Measurements from ENCODE around the gene DNAJC13.

The DNAJC13 gene

DNA sequence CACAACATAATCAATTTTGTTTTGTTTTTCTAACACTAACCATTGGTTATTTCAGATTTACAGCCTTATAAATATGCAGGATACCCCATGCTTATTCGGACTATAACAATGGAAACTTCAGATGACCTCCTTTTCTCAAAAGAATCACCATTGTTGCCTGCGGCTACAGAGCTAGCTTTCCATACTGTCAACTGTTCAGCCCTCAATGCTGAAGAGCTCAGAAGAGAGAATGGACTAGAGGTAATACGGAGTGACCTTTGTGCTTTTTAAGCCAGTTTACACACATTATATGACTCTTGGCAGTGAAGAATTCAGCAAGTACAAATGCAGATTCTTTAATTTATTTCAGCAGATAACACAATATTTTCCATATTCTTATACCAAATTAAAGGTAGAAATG, 81.8 kb downstream of the DNAJC13 start:
- no peak for DNase-seq

DNA sequence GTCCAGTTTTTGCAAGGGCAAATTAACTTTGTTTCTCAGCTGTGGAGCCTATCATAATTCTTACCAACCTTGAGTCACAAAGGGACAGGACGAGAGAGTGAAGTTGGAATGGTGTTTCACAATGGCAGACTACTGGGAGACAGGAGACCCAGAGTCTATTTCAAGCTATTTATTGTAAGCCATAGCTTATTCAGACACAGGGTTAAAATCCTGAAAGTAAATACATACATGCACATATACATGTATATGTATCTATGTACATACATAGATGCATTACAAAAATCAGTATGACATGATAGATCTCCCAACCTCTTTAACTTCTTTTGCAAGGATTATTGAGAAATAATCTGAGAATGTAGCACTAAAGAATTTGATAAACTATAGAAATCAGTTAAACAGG, 86.3 kb downstream of the DNAJC13 start:
- no peak for DNase-seq

DNA sequence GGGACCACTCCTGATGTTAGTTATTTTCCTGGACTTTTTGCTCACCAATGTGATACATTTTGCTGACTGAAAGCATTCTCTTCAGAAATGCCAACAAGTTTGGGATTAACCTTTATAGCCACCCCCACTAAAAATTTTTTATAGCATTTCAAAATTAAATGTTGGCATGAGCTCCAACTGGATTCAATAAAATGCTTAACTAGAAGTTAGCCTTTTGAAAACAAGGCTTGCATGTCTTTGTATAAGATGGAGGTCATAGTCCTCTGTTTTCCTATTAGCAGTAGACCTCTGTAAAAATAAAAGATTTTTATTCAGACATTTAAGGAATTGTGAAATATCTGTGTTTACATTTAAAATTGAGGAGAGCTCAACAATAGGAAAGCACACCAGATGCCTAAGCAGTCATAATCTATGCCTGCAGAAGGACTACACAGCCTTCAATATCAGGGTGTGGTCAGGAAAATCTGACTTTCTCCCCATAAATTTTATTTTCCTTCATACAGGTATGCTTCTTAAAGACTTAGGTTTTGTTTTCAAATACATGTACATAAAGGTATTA, 87.2 kb downstream of the DNAJC13 start:
- DNase-seq, result no peak

DNA sequence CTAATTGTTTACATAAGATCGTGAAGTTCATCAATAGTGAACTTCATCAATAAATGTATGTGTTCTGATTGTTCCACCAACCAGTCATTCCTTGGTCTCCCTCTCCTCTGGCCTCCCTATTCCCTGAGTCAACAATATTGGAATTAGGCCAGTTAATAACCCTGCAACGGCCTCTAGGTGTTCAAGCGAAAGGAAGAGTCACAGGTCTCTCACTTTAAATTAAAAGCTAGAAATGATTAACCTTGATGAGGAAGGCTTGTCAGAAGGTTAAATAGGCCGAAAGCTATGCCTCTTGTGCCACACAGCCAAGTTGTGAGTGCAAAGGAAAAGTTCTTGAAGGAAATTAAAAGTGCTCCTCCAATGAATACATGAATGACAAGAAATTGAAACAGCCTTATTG, 90.4 kb downstream of the DNAJC13 start:
- no peak for DNase-seq

DNA sequence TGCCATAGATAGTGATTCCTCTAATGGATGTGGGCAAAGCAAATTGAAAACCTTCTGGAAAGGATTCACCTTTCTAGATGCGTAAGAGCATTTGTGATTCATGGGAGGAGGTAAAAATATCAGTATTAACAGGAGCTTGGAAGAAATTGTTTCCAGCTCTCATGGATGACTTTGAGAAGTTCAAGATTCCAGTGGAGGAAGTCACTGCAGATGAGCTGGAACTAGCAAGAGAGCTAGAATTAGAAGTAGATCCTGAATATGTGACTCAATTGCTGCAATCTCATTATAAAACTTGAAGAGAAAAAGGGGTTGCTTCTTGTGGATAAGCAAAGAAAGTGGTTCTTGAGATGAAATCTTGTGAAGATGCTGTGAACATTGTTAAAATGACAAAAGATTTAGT, 91.8 kb downstream of the DNAJC13 start:
- no peak for DNase-seq

DNA sequence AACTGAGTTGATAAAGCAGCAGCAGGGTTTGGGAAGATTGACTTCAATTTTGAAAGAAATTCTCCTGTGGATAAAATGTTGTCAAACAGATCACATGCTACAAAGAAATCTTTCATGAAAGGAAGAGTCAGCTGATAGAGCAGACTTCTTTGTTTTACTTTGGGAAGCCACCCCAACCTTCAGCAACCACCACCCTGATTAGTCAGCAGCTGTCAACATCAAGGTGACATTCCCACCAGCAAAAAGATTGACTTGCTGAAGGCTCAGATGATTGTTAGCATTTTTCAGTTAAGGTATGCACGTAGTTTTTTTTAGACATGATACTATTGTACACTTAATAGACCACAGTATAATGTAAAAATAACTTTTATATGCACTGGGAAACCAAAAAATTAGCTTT, 92.2 kb downstream of the DNAJC13 start:
- DNase-seq, result no peak

DNA sequence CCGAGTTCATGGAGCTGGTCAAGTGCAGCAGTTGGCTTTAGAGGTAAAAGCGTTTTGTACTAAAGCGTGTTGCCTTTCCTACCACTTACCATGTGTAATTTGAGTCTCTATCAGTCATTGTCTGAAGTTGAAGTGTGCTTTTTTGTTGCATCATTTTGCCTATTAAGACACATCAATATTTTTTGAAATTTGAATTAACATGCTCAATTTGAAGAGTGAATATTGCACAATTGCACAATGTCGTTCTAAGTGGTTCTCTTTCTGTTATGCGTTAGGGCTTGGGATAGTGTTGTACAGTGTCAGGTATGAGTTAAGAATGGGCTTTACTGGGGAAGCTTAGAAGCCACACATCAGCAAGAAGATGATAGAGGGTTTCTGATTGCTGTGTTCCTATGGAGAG, 95.8 kb downstream of the DNAJC13 start:
- no peak for DNase-seq

DNA sequence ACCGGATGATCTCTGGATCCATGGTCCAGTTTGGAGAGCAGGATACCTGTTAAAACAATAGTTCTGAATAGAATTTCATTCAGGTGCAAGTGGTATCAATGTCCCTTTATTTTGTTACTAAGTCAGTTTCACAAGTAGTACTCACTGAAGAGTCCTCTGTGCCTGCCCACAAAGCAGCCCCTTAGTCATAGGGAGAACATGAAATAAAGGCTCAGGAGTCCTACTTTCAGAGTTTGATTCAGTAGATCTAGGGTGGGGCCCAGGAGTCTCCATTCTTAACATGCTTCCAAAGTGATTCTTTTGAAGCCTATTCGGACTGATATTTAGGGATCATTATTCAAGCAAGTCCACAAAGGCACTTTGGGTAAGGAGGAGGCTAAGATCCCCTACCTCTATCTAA, 100.0 kb downstream of the DNAJC13 start:
- DNase-seq, result no peak

DNA sequence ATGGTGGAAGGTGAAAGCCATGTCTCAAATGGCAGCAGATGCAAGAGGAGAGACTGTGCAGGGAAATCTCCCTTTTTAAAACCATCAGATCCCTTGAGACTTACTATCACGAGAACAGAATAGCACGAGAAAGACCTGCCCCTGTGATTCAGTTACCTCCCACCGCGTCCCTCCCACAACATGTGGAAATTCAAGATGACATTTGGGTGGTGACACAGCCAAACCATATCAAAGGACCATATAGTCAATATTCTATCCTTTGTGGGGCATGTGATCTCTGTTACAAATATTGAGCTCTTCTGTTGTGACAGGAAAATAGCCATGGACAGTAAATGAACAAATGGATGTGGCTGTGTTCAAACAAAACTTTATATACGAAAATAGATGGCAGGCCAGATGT, 102.6 kb downstream of the DNAJC13 start:
- no peak for DNase-seq

DNA sequence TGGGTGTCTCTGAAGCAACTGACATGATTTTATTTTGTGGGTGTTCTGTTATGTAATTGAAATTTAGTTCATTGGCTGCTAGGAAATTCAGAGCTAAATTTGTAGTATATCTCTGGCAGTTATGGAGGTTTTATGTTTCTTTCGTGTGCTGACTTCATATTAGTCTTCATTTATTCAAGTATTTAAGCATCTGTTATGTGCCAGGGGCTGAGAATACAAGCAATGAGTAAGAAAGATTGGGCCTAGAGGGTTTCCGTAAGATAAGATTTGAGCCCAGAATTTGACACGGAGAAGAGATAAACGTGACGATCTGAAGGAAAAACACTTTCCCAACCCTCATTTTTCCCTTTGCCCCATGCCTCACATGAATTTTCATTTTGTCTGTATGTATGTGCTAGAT, 104.6 kb downstream of the DNAJC13 start:
- DNase-seq, result no peak

DNA sequence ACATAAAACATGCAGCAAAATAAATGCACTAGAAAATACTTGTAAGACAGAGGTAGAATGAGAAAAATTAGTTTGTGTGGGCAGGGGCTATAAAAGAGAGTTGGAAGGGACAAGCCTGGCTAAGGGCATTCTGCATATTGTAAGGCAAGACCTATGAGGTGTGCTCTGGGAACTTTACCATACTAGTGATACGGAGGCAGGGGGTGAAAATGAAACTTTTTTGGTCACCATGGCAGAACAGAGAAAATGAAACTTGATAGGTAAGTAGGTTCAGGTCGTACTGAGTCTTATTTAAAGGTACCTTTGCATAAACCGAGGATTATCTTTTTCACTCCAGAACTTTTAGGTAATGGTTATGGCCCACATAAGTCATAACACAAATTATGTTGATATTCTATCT, 105.1 kb downstream of the DNAJC13 start:
- no peak for DNase-seq

DNA sequence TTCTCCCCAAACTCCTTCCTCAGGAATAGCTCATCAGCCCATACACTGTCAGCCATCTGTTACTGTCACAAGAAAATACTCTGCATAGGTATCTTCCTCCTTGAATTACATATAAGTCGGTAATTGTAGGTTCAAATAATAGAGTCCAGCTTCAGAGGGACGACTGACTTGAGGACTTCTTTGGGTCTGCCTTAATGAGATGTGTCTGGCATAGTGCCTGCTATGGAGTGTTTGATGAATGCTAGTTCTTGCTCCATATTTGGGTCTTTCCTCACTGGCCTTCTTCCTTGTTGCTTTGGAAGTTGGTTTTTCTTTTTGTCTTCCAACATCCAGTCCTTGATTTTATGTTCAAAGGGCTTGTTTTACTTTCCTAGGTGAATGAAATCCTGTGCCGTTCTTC, 113.3 kb downstream of the DNAJC13 start:
- no peak for DNase-seq

DNA sequence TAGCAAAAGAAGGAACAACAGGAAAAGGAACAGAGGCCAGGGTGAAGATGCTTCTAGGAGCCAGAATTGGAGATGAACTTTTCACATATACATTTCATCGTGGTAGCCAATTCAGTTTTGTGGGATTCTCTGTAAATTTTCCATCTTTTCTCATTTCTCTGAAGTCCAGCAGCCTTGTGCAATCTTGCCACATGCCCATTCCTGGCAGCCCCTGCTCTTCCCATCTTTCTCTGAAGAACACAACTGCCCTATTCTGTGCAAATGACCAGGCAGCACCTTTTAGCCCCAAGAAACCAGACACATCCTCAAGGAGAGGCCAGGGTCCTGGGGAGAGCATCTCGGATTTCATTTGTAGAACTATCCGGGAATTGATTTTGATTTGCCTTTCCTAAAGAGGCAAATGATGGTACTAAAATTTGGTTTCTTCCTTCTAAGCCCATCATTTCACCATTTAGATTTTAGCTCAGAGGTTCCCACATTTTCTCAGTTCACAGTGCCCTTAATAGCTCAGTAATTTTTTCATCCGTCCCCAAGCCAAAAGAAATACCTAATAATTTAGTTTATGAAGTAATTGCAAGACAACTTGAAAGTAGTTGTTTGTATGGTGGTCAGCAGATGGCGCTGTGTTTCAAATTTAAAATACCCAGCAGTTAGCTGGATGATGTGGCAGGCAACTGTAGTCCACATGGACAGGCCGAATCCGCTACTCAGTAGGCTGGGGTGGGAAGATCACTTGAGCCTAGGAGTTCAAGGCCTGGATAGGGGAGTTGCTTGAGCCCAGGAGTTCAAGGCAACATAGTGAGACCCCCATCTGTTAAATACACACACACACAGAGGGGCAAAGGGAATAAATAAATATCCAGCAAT, 118.5 kb downstream of the DNAJC13 start:
- DNase-seq, result peak; percentile 25

DNA sequence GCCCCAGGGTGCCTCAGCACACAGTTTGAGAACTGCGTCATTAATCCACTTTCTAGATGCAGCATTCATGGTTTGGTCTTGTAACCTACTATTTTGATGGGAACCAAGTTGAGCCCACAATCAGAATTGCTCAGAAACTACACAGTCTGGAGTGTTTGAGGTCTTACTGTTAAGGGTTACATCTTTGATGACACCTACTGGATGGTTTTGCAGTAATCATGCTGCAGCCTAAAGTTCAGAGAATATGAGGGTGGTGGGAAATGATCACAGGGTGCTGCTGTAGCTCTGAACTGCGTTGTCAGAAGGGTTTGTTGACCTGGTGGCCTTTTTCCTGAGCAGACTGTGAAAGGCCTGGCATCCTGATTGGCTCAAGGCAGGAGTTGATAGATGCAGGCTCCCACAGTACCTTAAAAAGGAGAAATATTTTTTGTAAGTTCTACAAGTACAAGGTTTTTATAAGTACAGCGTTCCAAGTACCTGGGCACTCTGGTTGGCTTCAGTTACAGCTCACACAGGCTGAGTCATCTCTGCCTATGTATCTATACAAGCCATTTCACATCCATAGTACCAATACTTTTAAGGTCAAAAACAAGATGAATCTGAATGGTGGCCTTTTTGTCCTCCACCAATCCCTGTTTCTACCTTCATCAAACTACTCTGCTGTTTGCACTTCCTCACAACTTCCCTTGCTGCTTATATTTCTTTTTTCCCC, 119.3 kb downstream of the DNAJC13 start:
- no peak for DNase-seq

DNA sequence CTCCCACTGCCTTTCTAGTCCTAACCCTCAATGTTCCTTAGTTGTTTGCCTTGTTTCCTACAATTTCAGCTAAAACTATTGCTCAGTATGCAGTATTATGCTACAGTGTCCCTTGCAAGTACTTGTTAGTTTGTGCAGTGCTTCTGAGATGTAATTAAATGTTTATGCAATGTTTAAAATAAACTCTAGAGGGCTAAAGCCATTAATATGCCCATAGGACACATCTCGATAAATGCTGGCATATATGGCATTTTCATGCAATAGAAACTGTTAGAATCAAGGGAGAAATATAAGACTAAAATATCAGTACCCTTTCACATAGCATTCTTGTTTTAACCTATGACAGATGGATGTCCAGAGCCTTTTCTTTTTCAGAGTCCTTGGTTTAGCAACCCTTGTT, 120.0 kb downstream of the DNAJC13 start:
- no peak for DNase-seq

DNA sequence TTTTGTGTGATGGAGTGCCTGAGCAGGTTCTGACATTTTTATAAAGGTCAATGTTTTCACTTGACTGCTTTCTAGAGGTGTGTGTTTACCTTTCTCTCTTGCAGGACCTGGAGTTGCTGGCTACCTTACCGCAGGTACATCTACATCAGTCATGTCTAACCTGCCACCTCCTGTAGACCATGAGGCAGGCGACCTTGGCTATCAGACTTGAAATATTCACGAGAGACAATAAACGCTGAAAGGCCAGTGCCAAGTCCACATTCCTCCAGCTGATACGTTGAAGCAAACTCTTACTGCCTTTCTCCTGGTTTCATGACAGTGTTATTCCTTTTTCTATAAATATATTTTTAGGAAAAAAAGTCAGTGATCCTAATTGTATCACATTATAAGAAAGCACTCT, 120.8 kb downstream of the DNAJC13 start:
- DNase-seq, result no peak

DNA sequence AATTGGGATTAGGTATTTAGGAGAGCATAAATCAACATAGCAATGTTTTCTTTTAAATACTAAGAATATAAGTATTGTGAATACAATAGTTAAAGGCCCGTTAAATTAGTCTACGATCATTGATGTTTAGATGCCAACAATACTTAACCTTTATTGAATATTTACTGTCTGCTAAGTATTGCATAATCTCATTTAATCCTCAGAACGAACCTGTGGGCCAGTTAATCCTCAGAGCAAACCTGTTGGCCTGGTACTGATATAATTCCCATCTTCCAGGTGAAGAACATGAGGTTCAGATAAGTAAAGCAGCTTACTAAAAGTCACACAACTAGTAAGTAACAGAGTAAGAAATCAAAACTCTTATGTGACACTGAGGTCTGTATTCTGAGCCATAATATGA, 122.4 kb downstream of the DNAJC13 start:
- no peak for DNase-seq

DNA sequence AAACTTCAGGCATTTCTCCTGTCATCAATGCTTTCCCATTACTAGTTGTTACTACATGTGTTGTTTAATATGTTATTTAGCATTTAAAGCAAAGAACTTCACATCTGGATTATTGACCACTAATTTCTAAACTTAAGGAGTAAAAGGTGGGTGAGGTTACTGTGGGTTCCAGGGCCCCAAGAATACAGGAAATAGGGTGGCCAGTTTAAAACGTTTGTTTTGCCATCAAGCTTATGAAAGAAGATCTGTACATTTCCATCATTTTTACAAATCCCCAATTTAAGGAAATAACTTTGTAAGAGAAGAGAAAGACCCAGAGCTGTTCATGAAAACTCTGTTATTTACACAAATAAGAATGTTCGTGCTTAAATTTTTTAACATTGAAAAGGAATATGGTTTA, 125.3 kb downstream of the DNAJC13 start:
- no peak for DNase-seq

DNA sequence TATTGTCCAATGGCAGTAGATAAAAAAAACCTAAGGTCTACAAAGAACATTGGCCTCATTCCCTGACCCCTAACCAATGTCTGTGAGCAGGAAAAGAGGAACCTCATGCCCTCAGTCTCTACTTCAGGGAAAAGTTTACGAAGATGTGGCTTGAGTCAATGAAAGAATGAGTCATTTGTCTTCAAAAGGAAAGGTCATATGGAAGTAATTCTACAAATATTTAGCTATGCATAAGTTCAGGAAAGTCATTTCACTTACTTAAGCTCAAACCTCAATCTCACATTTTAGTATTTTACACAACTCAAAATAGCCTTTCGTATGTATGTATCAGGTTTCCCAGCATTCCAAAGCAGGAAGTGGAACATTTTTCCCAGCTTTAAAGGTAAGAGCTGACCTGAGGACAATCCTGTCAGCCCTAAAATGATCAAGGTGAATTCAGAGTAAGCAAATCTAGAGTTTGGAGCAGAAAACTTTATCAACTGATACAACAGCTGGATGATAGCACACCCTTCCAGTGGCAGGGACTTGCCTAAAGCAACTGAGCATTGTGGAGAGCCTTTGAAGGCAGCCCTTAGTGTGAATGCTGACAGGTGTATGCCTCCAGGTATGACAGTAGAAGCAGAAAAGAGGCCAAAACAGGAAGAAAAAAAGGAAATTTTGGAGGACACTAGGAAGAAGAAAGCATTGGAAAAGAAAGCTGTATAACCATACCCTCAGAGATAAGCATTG, 125.9 kb downstream of the DNAJC13 start:
- DNase-seq, result no peak

DNA sequence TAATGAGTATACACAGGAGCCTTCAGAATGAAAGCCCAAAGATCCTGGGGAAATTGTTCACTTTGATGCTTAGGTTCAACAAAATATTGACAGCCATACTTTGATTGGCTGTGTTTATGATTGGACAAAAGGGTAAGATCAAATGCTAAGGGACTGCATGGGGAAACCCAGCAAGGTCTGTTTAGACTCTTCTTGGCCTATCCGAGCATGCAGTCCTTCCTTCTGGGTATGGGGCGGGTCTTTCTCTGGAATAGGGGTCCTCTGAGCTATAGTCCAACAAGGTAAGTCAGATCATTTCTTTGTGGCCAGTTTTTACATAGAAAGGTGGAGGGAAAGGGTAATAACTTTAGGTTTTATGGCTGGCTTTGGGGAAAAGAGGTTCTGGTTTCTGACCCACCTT, 126.8 kb downstream of the DNAJC13 start:
- no peak for DNase-seq

DNA sequence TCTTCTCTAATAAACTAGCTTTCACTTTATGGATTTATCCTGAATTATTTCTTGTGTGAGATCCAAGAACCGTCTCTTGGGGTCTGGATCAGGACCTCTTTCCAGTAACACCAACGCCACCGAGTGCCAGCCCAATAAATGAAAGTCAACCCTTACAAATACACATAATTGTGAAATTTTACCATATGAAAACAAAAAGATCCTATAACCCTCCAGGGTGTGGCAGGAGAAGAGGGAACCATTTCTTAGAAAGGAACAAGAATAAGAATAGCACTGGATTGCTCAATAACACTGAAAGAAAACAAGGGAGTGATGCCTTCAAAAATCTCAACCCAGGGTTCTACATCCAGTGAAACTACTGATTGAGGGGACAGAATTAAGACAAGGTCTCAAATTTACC, 128.2 kb downstream of the DNAJC13 start:
- DNase-seq, result no peak

DNA sequence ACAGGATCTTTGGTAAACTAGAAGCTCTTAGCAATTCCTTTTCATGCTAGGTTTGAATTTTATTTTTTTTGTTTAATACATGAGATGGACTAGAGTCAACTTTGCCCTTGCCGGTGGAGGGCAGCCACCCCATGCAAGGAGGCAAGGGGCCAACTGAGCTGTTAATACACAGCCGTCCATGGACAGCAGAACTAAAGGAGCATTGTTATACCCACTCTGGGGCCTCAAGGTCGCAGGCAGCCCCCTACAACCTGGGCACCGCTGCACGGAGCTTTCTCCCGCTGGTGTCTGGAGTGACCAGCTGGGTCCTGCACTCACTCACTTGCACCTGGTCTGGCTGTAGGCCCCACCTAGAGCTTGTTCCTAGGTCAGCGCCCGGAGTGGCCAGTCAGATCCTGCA, 131.9 kb downstream of the DNAJC13 start:
- no peak for DNase-seq

DNA sequence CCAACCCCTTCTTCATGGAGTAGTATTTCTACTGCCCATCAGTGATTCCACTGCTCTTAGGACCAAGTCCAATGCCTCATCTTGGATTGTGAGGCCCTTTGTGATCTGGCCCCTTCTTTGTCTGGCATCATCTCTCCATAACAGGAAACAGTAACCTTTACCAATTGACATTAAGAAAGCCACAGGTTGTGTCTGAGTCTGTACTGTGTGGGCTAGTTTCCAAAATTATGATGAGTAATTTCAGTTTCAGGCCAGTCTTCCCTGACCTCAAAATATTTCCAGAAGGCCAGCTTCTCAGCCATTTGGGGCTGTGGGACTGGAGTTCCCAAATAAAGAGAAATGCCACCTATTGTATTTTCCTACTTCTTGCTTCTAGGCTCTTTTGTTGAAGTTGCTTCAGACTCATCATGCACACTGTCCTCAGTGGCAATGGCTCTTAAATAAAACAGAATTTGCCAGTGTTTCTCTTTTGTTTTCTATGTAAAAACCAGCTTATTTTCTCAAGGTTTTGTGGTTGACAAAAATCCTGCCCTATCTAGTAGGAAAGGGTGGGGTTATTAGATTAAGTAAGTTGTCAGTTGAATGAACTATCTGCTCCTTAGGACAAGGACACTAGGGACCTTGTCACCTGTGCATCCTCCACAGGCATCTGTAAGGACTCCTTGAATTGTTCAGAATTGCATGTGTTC, 132.7 kb downstream of the DNAJC13 start:
- no peak for DNase-seq

Measured in NCI-H2171 treated with DMSO at 0.1 percent for 48 hours (cell line).